PC-9 (cell line): ENCODE measurements around the gene CFAP91.

Source experiments
- EZH2 ChIP-seq: fragments of 200-600 bp; sonication (generic); IDR thresholded peaks from 2 replicates; pipeline ENCODE4 v1.8.0; 2017; ENCODE audit warnings: antibody characterized with exemption, low read depth
- TF ChIP-seq, protein P1 (sequence below): fragments of 200-600 bp; sonication (generic); conservative IDR thresholded peaks from 2 replicates; pipeline ENCODE4 v1.6.1; 2017; ENCODE audit warnings: mixed run types, antibody characterized with exemption, mild to moderate bottlenecking, moderate library complexity

DNA sequence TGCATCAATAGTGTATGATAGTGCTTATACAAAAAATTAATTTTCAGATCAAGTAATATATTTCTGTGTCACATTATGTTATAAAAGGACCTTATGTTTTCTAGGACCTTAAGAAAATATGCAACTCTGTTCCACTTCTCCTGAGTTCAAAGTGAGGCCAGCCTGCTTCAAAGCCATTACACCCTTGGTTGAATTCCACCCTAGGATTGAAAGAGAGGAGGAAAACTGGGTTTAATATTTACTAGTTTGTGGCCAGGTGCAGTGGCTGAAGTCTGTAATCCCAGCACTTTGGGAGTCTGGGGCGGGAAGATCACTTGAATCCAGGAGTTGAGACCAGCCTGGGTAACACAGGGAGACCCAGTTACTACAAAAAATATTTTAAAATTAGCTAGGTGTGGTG is 46.2 kb downstream of the CFAP91 start:
- TF ChIP-seq, protein P1, sequence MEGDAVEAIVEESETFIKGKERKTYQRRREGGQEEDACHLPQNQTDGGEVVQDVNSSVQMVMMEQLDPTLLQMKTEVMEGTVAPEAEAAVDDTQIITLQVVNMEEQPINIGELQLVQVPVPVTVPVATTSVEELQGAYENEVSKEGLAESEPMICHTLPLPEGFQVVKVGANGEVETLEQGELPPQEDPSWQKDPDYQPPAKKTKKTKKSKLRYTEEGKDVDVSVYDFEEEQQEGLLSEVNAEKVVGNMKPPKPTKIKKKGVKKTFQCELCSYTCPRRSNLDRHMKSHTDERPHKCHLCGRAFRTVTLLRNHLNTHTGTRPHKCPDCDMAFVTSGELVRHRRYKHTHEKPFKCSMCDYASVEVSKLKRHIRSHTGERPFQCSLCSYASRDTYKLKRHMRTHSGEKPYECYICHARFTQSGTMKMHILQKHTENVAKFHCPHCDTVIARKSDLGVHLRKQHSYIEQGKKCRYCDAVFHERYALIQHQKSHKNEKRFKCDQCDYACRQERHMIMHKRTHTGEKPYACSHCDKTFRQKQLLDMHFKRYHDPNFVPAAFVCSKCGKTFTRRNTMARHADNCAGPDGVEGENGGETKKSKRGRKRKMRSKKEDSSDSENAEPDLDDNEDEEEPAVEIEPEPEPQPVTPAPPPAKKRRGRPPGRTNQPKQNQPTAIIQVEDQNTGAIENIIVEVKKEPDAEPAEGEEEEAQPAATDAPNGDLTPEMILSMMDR, result no peak
- TF ChIP-seq EZH2, result no peak
